Activated CD4-positive, CD25-positive, alpha-beta regulatory T cell treated with anti-CD3 and anti-CD28 coated beads, Interleukin-2, amount 50 U/mL, for 16 hours (primary cell): ENCODE results near the gene TTLL9.
A peak's percentile ranks its signal among the peaks of the same experiment; 100 is the strongest.

Source experiments
- DNase-seq: peaks from one replicate; pipeline ENCODE4 v3.0.0-alpha.2; 2020; ENCODE audit warnings: low read depth, low spot score

The TTLL9 gene

GRCh38 chr20:31879143-31879987, 8.9 kb downstream of the TTLL9 start:
- DNase-seq, result peak; percentile 43

GRCh38 chr20:31881945-31882344, 11.5 kb downstream of the TTLL9 start:
- DNase-seq, result no peak

- DNase-seq, result no peak
Observed at GRCh38 chr20:31883829-31884228, 13.4 kb downstream of the TTLL9 start.

- no peak for DNase-seq
Observed at GRCh38 chr20:31890646-31891045, 20.2 kb downstream of the TTLL9 start.

GRCh38 chr20:31894980-31895675, 24.7 kb downstream of the TTLL9 start:
- no peak for DNase-seq

GRCh38 chr20:31896049-31896448, 25.6 kb downstream of the TTLL9 start:
- no peak for DNase-seq

- no peak for DNase-seq
Observed at GRCh38 chr20:31897541-31897940, 27.1 kb downstream of the TTLL9 start.

- DNase-seq, result no peak
Observed at GRCh38 chr20:31901615-31902014, 31.2 kb downstream of the TTLL9 start.

- no peak for DNase-seq
Observed at GRCh38 chr20:31903627-31904386, 33.4 kb downstream of the TTLL9 start.

GRCh38 chr20:31906001-31906400, 35.6 kb downstream of the TTLL9 start:
- DNase-seq, result no peak

- DNase-seq, result no peak
Observed at GRCh38 chr20:31907046-31907445, 36.6 kb downstream of the TTLL9 start.

GRCh38 chr20:31908016-31908415, 37.6 kb downstream of the TTLL9 start:
- no peak for DNase-seq

- DNase-seq, result no peak
Observed at GRCh38 chr20:31908424-31908823, 38.0 kb downstream of the TTLL9 start.

- no peak for DNase-seq
Observed at GRCh38 chr20:31909253-31910070, 39.0 kb downstream of the TTLL9 start.

GRCh38 chr20:31910071-31910803, 39.8 kb downstream of the TTLL9 start:
- no peak for DNase-seq

- no peak for DNase-seq
Observed at GRCh38 chr20:31913431-31914157, 43.2 kb downstream of the TTLL9 start.

- DNase-seq, result no peak
Observed at GRCh38 chr20:31914170-31914569, 43.7 kb downstream of the TTLL9 start.

GRCh38 chr20:31915491-31916280, 45.3 kb downstream of the TTLL9 start:
- DNase-seq, result no peak

- DNase-seq, result no peak
Observed at GRCh38 chr20:31916708-31917107, 46.3 kb downstream of the TTLL9 start.
